Measurements from ENCODE around the gene SAMD4A. TPM values are rescaled to one million over a fixed set of nuclear protein-coding genes. Genes with fewer than 3 reads are reported as not detected.

The SAMD4A gene
- total RNA-seq, 1 donor from 2014 or later = 52.2 TPM

DNA sequence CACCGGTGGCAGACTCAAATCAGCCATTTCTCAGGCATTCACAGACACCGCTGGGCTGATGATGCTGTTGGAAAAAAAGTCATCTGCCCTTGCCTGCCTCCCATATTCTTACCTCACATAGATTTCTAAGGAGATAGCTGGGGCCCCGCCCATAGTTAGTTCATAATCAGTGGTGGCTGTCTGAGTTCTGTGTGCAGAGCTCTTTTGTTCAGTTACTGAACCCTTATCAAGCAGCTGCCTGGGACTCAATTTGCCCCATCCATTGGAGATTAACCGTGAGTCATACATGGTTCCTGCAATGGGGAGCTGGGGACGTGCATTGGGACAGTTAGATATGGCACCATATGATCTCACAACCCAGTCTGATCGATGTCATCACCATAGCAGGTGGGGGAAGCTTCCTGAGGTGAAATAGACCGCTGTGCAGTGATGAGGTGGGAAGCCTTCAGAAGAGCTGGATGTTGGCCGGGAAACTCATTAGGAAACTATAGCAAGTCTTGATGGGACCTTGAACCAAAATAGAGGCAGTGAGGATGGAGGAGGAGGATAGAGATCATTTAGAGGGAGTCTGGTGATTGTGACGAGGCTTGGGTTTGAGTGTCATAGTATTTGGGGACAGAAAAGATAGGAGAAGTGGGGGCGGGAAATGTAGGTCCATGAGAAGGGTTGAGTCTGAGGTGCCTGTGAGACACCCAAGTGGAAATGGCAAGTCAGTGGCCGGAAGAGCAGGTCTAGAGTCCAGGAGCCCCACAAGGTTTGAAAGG lies 187.9 kb downstream of the SAMD4A start:
- Histone ChIP-seq H3K9ac (ENCODE audit: low read depth in 1 of 3, low read length in 3 of 3) (no peak overlapping the region), H3K4me3 (ENCODE audit: low read length in 3 of 3) (no peak overlapping the region), H3K9me3 (ENCODE audit: control insufficient read depth in 3 of 3, low read length in 3 of 3) (no peaks in the 10 kb centered on the region), H3K36me3 (ENCODE audit: control insufficient read depth in 3 of 3, insufficient read depth in 3 of 3, low read length in 3 of 3) (peaks cover 39 to 47% (median 42%) of the 10 kb centered on the region in 3 donors), H3K4me1 (ENCODE audit: control insufficient read depth in 3 of 3, insufficient read depth in 3 of 3, low read length in 3 of 3) (peaks cover 10 to 19% (median 17%) of the 10 kb centered on the region in 3 donors), H3K27ac (ENCODE audit: low read depth, low read length) (no peak overlapping the region), H3K27me3 (ENCODE audit: control insufficient read depth in 3 of 3, insufficient read depth in 3 of 3, low read length in 3 of 3) (no peaks in the 10 kb centered on the region)

GRCh38 chr14:54756656-54757392 lies 189.9 kb downstream of the SAMD4A start:
- H3K36me3 ChIP-seq (ENCODE audit: control insufficient read depth in 3 of 3, insufficient read depth in 3 of 3, low read length in 3 of 3) = peaks cover 50 to 59% (median 51%) of the 10 kb centered on the region in 3 donors
- H3K4me1 ChIP-seq (ENCODE audit: control insufficient read depth in 3 of 3, insufficient read depth in 3 of 3, low read length in 3 of 3) = peaks cover 15 to 29% (median 27%) of the 10 kb centered on the region in 3 donors
- no peak overlapping the region for H3K9ac ChIP-seq (ENCODE audit: low read depth in 1 of 3, low read length in 3 of 3)
- H3K27me3 ChIP-seq (ENCODE audit: control insufficient read depth in 3 of 3, insufficient read depth in 3 of 3, low read length in 3 of 3) = no peaks in the 10 kb centered on the region
- H3K4me3 ChIP-seq (ENCODE audit: low read length in 3 of 3) = no peak overlapping the region
- no peaks in the 10 kb centered on the region for H3K9me3 ChIP-seq (ENCODE audit: control insufficient read depth in 3 of 3, low read length in 3 of 3)
- no peak overlapping the region for H3K27ac ChIP-seq (ENCODE audit: low read depth, low read length)

DNA sequence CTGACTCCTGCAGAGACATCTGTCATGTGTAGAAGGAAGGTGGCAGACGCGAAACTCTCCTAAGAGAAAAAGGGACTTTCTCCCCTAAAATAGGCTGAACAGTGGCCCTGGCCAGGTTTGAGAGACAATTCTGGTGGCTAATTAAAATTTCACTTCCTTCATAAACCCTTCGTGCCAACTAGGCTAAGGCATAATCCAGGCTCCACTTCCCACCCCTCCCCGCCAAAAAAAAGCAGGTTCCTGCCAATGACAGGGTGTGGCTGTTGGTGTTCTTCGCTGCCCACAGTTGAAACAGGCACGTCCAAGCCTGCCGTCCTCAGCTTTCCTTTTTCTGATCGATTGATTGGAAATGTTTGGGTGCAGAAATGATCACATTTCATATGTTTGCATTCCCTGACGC lies 191.1 kb downstream of the SAMD4A start:
- no peak overlapping the region for H3K27ac ChIP-seq (ENCODE audit: low read depth, low read length)
- no peak overlapping the region for H3K9ac ChIP-seq (ENCODE audit: low read depth in 1 of 3, low read length in 3 of 3)
- peaks cover 50 to 57% (median 54%) of the 10 kb centered on the region in 3 donors for H3K36me3 ChIP-seq (ENCODE audit: control insufficient read depth in 3 of 3, insufficient read depth in 3 of 3, low read length in 3 of 3)
- no peaks in the 10 kb centered on the region for H3K9me3 ChIP-seq (ENCODE audit: control insufficient read depth in 3 of 3, low read length in 3 of 3)
- no peak overlapping the region for H3K4me3 ChIP-seq (ENCODE audit: low read length in 3 of 3)
- no peaks in the 10 kb centered on the region for H3K27me3 ChIP-seq (ENCODE audit: control insufficient read depth in 3 of 3, insufficient read depth in 3 of 3, low read length in 3 of 3)
- peaks cover 16 to 32% (median 29%) of the 10 kb centered on the region in 3 donors for H3K4me1 ChIP-seq (ENCODE audit: control insufficient read depth in 3 of 3, insufficient read depth in 3 of 3, low read length in 3 of 3)

GRCh38 chr14:54759982-54760585 lies 193.2 kb downstream of the SAMD4A start:
- H3K36me3 ChIP-seq (ENCODE audit: control insufficient read depth in 3 of 3, insufficient read depth in 3 of 3, low read length in 3 of 3) = peaks cover 54 to 66% (median 60%) of the 10 kb centered on the region in 3 donors
- peaks cover 16 to 32% (median 29%) of the 10 kb centered on the region in 3 donors for H3K4me1 ChIP-seq (ENCODE audit: control insufficient read depth in 3 of 3, insufficient read depth in 3 of 3, low read length in 3 of 3)
- H3K27me3 ChIP-seq (ENCODE audit: control insufficient read depth in 3 of 3, insufficient read depth in 3 of 3, low read length in 3 of 3) = no peaks in the 10 kb centered on the region
- no peaks in the 10 kb centered on the region for H3K9me3 ChIP-seq (ENCODE audit: control insufficient read depth in 3 of 3, low read length in 3 of 3)
- H3K27ac ChIP-seq (ENCODE audit: low read depth, low read length) = no peak overlapping the region
- H3K4me3 ChIP-seq (ENCODE audit: low read length in 3 of 3) = no peak overlapping the region
- H3K9ac ChIP-seq (ENCODE audit: low read depth in 1 of 3, low read length in 3 of 3) = no peak overlapping the region

- H3K27ac ChIP-seq (ENCODE audit: low read depth, low read length) = no peak overlapping the region
- H3K9me3 ChIP-seq (ENCODE audit: control insufficient read depth in 3 of 3, low read length in 3 of 3) = no peaks in the 10 kb centered on the region
- H3K9ac ChIP-seq (ENCODE audit: low read depth in 1 of 3, low read length in 3 of 3) = no peak overlapping the region
- H3K36me3 ChIP-seq (ENCODE audit: control insufficient read depth in 3 of 3, insufficient read depth in 3 of 3, low read length in 3 of 3) = peaks cover 52 to 64% (median 60%) of the 10 kb centered on the region in 3 donors
- H3K27me3 ChIP-seq (ENCODE audit: control insufficient read depth in 3 of 3, insufficient read depth in 3 of 3, low read length in 3 of 3) = no peaks in the 10 kb centered on the region
- H3K4me3 ChIP-seq (ENCODE audit: low read length in 3 of 3) = no peak overlapping the region
- peaks cover 16 to 32% (median 29%) of the 10 kb centered on the region in 3 donors for H3K4me1 ChIP-seq (ENCODE audit: control insufficient read depth in 3 of 3, insufficient read depth in 3 of 3, low read length in 3 of 3)
Measured at GRCh38 chr14:54760866-54761575, 194.1 kb downstream of the SAMD4A start.

DNA sequence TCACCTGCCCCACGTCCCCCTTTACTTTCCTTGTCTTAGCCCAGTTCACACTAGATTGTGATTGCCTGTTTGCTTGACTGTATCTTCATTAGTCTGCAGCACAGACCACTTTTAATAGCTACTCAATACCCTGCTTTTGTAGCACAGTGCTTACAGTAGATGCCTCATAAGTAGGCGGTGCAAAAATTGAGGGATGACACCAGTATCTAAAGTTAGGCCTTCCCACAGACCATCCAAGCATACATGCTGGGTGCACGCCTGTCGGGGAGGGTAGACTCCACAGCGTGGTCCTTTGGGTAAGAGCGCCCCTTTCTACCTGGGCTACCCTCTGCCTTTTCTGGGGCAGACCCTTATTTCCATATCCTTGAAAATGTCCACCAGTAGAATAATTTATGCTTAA lies 194.9 kb downstream of the SAMD4A start:
- Histone ChIP-seq H3K4me1 (ENCODE audit: control insufficient read depth in 3 of 3, insufficient read depth in 3 of 3, low read length in 3 of 3) (peaks cover 16 to 25% (median 25%) of the 10 kb centered on the region in 3 donors), H3K27me3 (ENCODE audit: control insufficient read depth in 3 of 3, insufficient read depth in 3 of 3, low read length in 3 of 3) (no peaks in the 10 kb centered on the region), H3K27ac (ENCODE audit: low read depth, low read length) (no peak overlapping the region), H3K9me3 (ENCODE audit: control insufficient read depth in 3 of 3, low read length in 3 of 3) (no peaks in the 10 kb centered on the region), H3K4me3 (ENCODE audit: low read length in 3 of 3) (no peak overlapping the region), H3K36me3 (ENCODE audit: control insufficient read depth in 3 of 3, insufficient read depth in 3 of 3, low read length in 3 of 3) (peaks cover 57 to 65% (median 64%) of the 10 kb centered on the region in 3 donors), H3K9ac (ENCODE audit: low read depth in 1 of 3, low read length in 3 of 3) (no peak overlapping the region)

DNA sequence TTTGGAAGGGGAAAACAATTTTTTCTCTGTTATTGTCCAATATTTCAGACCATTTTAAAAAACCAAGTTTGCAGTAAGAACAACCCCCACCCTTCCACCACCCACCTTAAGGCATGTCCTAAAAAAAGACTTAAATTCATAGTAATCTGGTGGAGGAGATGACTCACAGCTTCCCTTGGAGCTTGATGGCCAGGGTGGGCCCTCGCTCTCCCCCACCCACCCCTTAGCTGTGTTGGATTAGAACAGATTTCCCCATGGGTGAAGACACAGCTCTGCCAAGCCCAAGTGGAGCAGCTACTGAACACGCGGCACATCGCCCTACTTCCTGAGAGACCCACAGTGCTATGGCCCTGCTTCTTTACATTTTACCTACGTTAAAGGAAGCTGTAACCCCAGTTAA lies 195.4 kb downstream of the SAMD4A start:
- Histone ChIP-seq H3K4me3 (ENCODE audit: low read length in 3 of 3) (no peak overlapping the region), H3K27me3 (ENCODE audit: control insufficient read depth in 3 of 3, insufficient read depth in 3 of 3, low read length in 3 of 3) (no peaks in the 10 kb centered on the region), H3K27ac (ENCODE audit: low read depth, low read length) (no peak overlapping the region), H3K9ac (ENCODE audit: low read depth in 1 of 3, low read length in 3 of 3) (no peak overlapping the region), H3K36me3 (ENCODE audit: control insufficient read depth in 3 of 3, insufficient read depth in 3 of 3, low read length in 3 of 3) (peaks cover 62 to 67% (median 63%) of the 10 kb centered on the region in 3 donors), H3K9me3 (ENCODE audit: control insufficient read depth in 3 of 3, low read length in 3 of 3) (no peaks in the 10 kb centered on the region), H3K4me1 (ENCODE audit: control insufficient read depth in 3 of 3, insufficient read depth in 3 of 3, low read length in 3 of 3) (peaks cover 16 to 22% (median 22%) of the 10 kb centered on the region in 3 donors)

GRCh38 chr14:54763761-54764160 lies 196.8 kb downstream of the SAMD4A start:
- Histone ChIP-seq H3K9ac (ENCODE audit: low read depth in 1 of 3, low read length in 3 of 3) (no peak overlapping the region), H3K27ac (ENCODE audit: low read depth, low read length) (no peak overlapping the region), H3K9me3 (ENCODE audit: control insufficient read depth in 3 of 3, low read length in 3 of 3) (no peaks in the 10 kb centered on the region), H3K4me1 (ENCODE audit: control insufficient read depth in 3 of 3, insufficient read depth in 3 of 3, low read length in 3 of 3) (peaks cover 12 to 26% (median 25%) of the 10 kb centered on the region in 3 donors), H3K27me3 (ENCODE audit: control insufficient read depth in 3 of 3, insufficient read depth in 3 of 3, low read length in 3 of 3) (no peaks in the 10 kb centered on the region), H3K36me3 (ENCODE audit: control insufficient read depth in 3 of 3, insufficient read depth in 3 of 3, low read length in 3 of 3) (peaks cover 67 to 72% (median 72%) of the 10 kb centered on the region in 3 donors), H3K4me3 (ENCODE audit: low read length in 3 of 3) (no peak overlapping the region)

DNA sequence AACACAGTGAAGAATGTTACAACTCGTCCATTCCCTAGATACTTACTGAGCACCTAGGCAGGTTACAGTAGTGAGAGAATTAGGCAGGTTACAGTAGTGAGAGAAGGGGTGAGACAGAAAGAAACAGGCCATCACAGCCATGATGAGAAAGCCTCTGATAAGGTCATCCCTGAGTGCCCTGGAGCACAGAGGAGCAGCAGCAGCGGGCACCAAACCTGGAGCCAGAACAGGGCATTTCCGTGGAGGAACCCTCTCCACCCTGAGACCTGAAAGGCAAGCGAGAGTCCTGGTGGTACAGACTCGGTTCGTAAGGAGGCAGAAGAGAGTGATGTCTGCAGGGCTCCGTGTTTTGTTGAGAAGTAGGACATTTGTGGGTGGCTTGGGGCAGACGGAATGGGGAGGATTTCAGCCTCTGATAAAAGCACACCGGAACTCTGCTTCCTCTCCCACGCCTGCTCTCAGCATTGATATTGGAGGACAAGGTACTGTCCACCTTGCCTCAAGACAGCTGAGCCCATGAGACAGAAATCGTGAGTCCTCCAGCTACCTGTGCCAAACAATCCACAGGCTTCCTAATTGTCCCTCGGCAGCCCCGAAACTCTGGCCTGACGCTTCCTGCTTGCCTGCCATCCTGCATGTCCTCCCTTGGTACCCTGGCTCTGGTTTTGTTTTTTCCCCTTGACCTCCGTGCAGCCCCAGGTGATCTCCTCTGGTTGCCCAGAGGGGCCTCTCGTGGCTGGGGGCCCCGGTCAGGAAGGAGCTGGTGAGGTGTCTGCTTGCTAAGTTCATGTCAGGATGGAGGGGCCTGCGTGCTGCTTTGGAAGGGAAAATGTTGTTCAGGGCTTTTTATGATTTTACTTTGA lies 199.6 kb downstream of the SAMD4A start:
- Histone ChIP-seq H3K4me1 (ENCODE audit: control insufficient read depth in 3 of 3, insufficient read depth in 3 of 3, low read length in 3 of 3) (peaks cover 35 to 45% (median 43%) of the 10 kb centered on the region in 3 donors), H3K9me3 (ENCODE audit: control insufficient read depth in 3 of 3, low read length in 3 of 3) (no peaks in the 10 kb centered on the region), H3K4me3 (ENCODE audit: low read length in 3 of 3) (no peak overlapping the region), H3K27me3 (ENCODE audit: control insufficient read depth in 3 of 3, insufficient read depth in 3 of 3, low read length in 3 of 3) (no peaks in the 10 kb centered on the region), H3K27ac (ENCODE audit: low read depth, low read length) (peak overlapping the region; percentile 23), H3K36me3 (ENCODE audit: control insufficient read depth in 3 of 3, insufficient read depth in 3 of 3, low read length in 3 of 3) (peaks cover 52 to 64% (median 54%) of the 10 kb centered on the region in 3 donors), H3K9ac (ENCODE audit: low read depth in 1 of 3, low read length in 3 of 3) (peak overlapping the region in 1 of 3 donors; percentile 41)
